ENCODE results near the gene CDC14A. TPM values are rescaled to one million over a fixed set of nuclear protein-coding genes. Genes with fewer than 3 reads are reported as not detected.

The CDC14A gene
- total RNA-seq, 1 donor from 2014 or later = 8.7 TPM

DNA sequence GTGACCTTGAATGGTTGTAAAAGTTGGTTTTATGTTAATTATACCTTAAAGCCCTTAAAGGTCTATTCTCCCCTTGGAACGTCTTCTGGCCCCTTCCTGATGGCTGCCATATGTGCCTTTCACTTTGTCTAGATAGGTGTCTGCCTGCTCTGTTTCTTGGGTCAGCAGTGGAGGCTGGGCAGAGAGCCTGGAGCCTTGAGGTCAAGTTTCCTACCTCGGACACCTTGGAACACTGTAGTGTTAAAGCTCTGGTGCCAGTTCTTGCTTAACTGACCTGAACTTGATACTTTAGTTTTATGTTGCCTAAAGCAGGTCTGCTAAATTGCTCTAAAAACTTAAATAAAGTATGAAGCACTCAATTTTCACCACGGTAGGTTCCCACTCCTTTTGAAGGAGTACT lies 86.5 kb downstream of the CDC14A start:
- no peak overlapping the region for H3K4me3 ChIP-seq (ENCODE audit: low read depth, low read length)
- DNase-seq (ENCODE audit: low read depth) = no peak
- H3K27me3 ChIP-seq (ENCODE audit: control insufficient read depth, insufficient read depth, low read length) = no peaks in the 10 kb centered on the region
- TF ChIP-seq, protein P1, sequence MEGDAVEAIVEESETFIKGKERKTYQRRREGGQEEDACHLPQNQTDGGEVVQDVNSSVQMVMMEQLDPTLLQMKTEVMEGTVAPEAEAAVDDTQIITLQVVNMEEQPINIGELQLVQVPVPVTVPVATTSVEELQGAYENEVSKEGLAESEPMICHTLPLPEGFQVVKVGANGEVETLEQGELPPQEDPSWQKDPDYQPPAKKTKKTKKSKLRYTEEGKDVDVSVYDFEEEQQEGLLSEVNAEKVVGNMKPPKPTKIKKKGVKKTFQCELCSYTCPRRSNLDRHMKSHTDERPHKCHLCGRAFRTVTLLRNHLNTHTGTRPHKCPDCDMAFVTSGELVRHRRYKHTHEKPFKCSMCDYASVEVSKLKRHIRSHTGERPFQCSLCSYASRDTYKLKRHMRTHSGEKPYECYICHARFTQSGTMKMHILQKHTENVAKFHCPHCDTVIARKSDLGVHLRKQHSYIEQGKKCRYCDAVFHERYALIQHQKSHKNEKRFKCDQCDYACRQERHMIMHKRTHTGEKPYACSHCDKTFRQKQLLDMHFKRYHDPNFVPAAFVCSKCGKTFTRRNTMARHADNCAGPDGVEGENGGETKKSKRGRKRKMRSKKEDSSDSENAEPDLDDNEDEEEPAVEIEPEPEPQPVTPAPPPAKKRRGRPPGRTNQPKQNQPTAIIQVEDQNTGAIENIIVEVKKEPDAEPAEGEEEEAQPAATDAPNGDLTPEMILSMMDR (IDR thresholded peaks at IDR 0.05; ENCODE audit: insufficient read depth, low read length, poor library complexity, severe bottlenecking) = no peak
- H3K36me3 ChIP-seq (ENCODE audit: control insufficient read depth, insufficient read depth, low read length) = no peaks in the 10 kb centered on the region

DNA sequence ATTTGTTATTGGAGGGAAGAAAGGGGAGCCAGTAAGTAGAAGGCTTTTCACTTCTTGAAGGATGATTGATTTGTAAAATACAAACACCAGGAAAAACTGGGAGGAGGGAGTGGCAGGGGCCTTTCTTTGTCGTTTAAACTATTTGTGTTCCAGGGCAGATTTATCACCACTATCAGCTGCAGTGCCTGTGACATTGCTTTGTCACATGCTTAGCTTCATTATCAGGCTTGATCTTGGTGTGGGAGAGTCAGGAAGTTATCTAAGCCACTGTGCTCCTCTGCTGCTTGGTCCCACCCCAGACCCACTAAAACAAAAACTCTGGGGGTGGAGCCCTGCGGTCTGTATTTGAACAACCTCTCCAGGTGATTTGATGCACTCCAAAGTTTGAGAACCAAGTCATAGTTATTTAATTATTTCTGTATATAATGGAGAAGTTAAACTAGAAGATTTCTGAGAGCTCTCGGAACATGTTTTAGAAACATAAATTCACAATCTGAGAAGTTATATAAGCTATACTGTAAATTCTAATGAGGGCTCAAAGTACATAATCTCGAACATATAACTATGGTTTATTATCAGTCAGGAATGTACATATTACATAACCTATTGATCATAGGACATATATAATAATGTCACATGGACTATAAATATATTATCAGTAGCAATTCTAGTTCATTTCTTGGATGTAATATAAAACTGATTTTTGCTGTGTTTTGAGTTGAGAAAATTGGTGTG lies 87.9 kb downstream of the CDC14A start:
- Histone ChIP-seq H3K4me3 (ENCODE audit: low read depth, low read length) (no peak overlapping the region), H3K27me3 (ENCODE audit: control insufficient read depth, insufficient read depth, low read length) (no peaks in the 10 kb centered on the region), H3K36me3 (ENCODE audit: control insufficient read depth, insufficient read depth, low read length) (no peaks in the 10 kb centered on the region)
- TF ChIP-seq, protein P1 (IDR thresholded peaks at IDR 0.05; ENCODE audit: insufficient read depth, low read length, poor library complexity, severe bottlenecking) = no peak
- no peak for DNase-seq (ENCODE audit: low read depth)

DNA sequence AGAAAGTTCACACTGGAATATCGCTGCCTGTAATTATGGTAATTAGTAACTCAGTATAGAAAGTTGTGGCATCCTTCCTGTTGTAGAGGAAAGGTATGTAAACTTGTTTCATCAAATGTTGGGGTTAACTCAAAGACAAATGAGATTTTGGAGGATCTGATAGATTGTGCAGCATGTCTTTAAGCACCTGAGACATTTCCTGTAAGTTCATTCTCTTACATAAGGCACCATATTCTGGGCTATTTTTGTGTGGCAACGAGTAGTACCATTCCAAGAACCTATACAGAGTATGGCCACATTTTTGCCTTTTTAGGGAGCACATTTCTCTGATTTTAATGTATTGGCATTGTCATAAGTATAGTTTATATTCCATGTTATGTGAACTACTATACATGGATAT lies 88.8 kb downstream of the CDC14A start:
- Histone ChIP-seq H3K36me3 (ENCODE audit: control insufficient read depth, insufficient read depth, low read length) (no peaks in the 10 kb centered on the region), H3K27me3 (ENCODE audit: control insufficient read depth, insufficient read depth, low read length) (no peaks in the 10 kb centered on the region), H3K4me3 (ENCODE audit: low read depth, low read length) (no peak overlapping the region)
- DNase-seq (ENCODE audit: low read depth) = no peak
- TF ChIP-seq, protein P1 (IDR thresholded peaks at IDR 0.05; ENCODE audit: insufficient read depth, low read length, poor library complexity, severe bottlenecking) = no peak

DNA sequence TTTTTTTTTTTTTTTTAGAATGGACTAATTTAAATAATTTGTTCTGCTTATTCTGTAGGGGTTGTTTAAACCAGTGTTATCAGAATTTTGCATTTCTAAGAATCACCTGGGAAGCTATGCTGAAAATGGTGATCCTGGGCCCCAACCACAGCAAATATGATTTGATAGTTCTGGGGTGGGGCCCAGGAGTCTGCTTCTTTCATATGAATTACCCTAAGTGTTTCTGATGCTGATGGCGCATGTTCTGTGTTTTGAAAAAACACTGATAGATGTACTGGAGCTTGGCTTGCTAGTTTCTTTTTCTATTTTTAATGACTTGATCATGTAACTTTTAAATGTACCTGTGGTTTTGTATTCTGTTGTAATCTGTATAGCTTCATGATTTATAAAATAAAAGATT lies 89.3 kb downstream of the CDC14A start:
- Histone ChIP-seq H3K27me3 (ENCODE audit: control insufficient read depth, insufficient read depth, low read length) (no peaks in the 10 kb centered on the region), H3K36me3 (ENCODE audit: control insufficient read depth, insufficient read depth, low read length) (no peaks in the 10 kb centered on the region), H3K4me3 (ENCODE audit: low read depth, low read length) (no peak overlapping the region)
- TF ChIP-seq, protein P1 (IDR thresholded peaks at IDR 0.05; ENCODE audit: insufficient read depth, low read length, poor library complexity, severe bottlenecking) = no peak
- DNase-seq (ENCODE audit: low read depth) = no peak

DNA sequence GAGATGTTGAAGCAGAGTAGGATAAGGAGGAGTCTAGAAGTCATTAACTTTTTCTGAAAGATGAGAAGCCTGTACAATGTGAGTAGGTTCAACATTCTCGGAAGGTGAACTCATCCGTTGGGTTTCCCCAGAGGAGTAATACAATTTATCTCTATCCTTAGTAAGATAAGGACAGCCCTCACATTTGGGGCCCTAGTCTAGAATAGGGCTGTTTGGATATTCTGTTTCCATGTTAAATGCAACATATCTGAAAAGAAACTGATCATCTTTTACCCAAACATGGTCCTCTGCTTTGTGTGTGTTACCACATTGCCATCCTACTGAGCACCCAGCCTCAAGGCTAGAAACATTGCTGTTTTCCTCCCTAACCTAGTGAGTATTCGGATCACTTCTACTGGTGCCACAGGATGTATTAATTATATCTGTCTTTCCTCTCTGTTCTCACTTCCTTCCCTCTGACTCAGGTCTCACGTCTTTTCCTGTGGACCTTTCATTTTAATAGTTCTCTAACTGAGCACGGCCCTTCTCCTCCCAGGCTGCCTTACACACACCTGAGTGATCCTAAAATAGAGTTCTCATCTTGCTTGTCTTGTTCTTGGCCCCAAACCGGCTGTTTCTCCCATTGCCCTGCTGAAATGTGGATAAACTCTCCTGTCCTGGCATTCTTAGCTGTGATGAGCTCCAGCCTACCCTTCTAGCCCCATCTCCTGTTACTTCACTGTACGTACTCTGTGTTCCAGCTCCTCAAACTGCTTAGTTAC lies 91.7 kb downstream of the CDC14A start:
- peak; percentile 18 for DNase-seq (ENCODE audit: low read depth)
- Histone ChIP-seq H3K4me3 (ENCODE audit: low read depth, low read length) (no peak overlapping the region), H3K27me3 (ENCODE audit: control insufficient read depth, insufficient read depth, low read length) (no peaks in the 10 kb centered on the region), H3K36me3 (ENCODE audit: control insufficient read depth, insufficient read depth, low read length) (no peaks in the 10 kb centered on the region)
- TF ChIP-seq, protein P1 (IDR thresholded peaks at IDR 0.05; ENCODE audit: insufficient read depth, low read length, poor library complexity, severe bottlenecking) = no peak

Data from kidney epithelial cell (primary cell).